ENCODE data around the gene SLC6A3. TPM values are rescaled to one million over a fixed set of nuclear protein-coding genes. Genes with fewer than 3 reads are reported as not detected.

The SLC6A3 gene
- total RNA-seq, 2 experiments from 2014 or later = not detected

DNA sequence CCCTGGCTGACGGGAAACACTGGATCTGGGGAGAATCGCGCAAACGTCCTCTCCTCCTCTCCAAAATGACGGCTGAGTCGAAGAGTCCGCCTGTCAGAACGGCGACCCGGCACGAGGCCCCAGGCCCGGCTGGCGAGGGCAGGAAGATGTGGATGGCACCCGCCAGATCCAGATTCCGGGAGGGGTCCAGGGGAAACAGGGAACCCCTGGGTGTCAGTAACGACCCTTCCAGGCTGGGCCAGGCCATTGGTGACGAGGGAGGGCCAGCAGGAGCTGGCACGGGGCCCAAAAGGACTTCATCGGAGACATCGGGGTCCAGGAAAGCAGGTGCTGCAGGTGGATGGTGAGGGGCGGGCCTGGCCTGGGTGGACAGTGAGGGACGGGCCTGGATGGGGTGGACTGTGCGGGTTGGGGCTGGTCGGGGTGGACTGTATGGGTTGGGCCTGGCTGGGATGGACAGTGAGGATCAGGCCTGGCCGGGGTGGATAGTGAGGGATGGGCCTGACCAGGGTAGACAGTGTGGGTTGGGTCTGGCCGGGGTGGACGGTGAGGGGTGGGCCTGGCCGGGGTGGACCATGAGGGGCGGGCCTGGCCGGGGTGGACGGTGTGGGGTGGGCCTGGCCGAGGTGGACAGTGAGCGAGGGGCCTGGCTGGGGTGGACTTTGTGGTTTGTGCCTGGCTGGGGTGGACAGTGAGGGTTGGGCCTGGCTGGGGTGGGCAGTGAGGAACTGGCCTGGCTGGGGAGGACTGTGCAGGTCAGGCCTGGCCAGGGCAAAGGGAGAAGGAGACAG, 14.0 kb downstream of the SLC6A3 start:
- Histone ChIP-seq H3K4me1 (ENCODE audit: insufficient read depth, low read length, poor library complexity, severe bottlenecking) (no peaks in the 10 kb centered on the region), H3K36me3 (ENCODE audit: insufficient read depth, low read length) (no peaks in the 10 kb centered on the region), H3K4me2 (ENCODE audit: low read length) (no peak overlapping the region), H4K20me1 (ENCODE audit: insufficient read depth, low read length) (no peaks in the 10 kb centered on the region), H3K9me3 (ENCODE audit: low read length) (peaks cover 21% of the 10 kb centered on the region; the same call in 1 of the 2 replicates), H2AFZ (ENCODE audit: low read length) (no peak overlapping the region), H3K79me2 (ENCODE audit: insufficient read depth, low read depth, low read length) (no peaks in the 10 kb centered on the region), H3K4me3 (ENCODE audit: low read depth, low read length, poor library complexity, severe bottlenecking) (no peak overlapping the region), H3K9me2 (ENCODE audit: insufficient read depth, low read length) (no peaks in the 10 kb centered on the region), H3K27ac (ENCODE audit: low read depth, low read length, poor library complexity, severe bottlenecking) (no peak overlapping the region)
- no TSS peak for BruUV-seq (replicated peaks)
- ChIA-PET CTCF (ENCODE audit: unreplicated experiment) (no interaction called here), POLR2A (no interaction called here)
- intact Hi-C loops (cut with micrococcal nuclease; ENCODE audit: unreplicated experiment) = no loop called here
- DNase-seq (ENCODE audit: low spot score) = no peak
- TF ChIP-seq EZH2phosphoT487 (IDR thresholded peaks at IDR 0.05; ENCODE audit: borderline replicate concordance, low read depth, low read length) (no peak), CTCF (conservative IDR thresholded peaks at IDR 0.05; ENCODE audit: low read length) (no peak)

DNA sequence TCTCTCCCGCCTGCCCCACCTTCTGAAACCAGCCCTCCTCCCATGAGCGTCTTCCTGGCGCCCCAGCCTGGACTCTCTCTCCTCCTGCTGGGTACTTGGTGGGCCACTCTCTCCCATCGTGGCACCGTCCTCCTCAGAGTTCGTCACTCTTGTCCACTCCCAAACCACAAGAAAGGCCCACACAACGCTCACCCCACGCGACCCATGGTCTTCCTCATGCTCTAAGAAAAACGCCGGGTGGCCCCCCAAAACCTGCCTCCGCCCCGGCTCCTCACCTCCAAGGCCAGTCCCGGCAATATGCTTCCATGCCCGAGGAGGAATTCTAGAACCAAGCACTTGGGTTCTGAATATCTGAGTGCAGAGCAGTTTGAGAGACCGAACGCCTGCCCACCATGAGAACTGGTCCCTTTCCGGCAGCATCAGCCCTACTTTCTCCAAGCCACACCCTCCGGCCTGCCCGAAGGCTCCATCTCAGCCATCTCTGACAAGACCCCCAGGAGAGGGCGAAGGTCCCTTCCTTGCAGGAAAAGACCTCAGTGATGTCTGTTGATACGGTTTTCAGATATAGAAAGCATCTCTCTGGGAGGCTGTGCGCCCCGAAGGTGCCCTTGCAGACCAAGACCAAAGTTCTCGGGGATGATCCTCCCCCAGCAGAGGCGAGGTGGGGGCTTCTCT, 15.0 kb downstream of the SLC6A3 start:
- no peak for DNase-seq (ENCODE audit: low spot score)
- no peak overlapping the region for H3K4me2 ChIP-seq (ENCODE audit: low read length)
- H2AFZ ChIP-seq (ENCODE audit: low read length) = no peak overlapping the region
- H3K27ac ChIP-seq (ENCODE audit: low read depth, low read length, poor library complexity, severe bottlenecking) = no peak overlapping the region
- POLR2A ChIA-PET = interaction anchor here (0.5 kb wide), 1 partner anchor 104 kb away, joined by 3 read pairs; no protein-coding TSS in a partner anchor
- H3K4me1 ChIP-seq (ENCODE audit: insufficient read depth, low read length, poor library complexity, severe bottlenecking) = no peaks in the 10 kb centered on the region
- TF ChIP-seq CTCF (conservative IDR thresholded peaks at IDR 0.05; ENCODE audit: low read length) (no peak), EZH2phosphoT487 (IDR thresholded peaks at IDR 0.05; ENCODE audit: borderline replicate concordance, low read depth, low read length) (no peak)
- no TSS peak for BruUV-seq (replicated peaks)
- H3K79me2 ChIP-seq (ENCODE audit: insufficient read depth, low read depth, low read length) = no peaks in the 10 kb centered on the region
- CTCF ChIA-PET (ENCODE audit: unreplicated experiment) = no interaction called here
- intact Hi-C loops (cut with micrococcal nuclease; ENCODE audit: unreplicated experiment) = no loop called here
- peaks cover 21% of the 10 kb centered on the region; the same call in 1 of the 2 replicates for H3K9me3 ChIP-seq (ENCODE audit: low read length)
- no peaks in the 10 kb centered on the region for H3K36me3 ChIP-seq (ENCODE audit: insufficient read depth, low read length)
- no peaks in the 10 kb centered on the region for H3K9me2 ChIP-seq (ENCODE audit: insufficient read depth, low read length)
- no peak overlapping the region for H3K4me3 ChIP-seq (ENCODE audit: low read depth, low read length, poor library complexity, severe bottlenecking)
- H4K20me1 ChIP-seq (ENCODE audit: insufficient read depth, low read length) = no peaks in the 10 kb centered on the region

GRCh38 chr5:1429496-1429895, 15.7 kb downstream of the SLC6A3 start:
- Histone ChIP-seq H3K79me2 (ENCODE audit: insufficient read depth, low read depth, low read length) (no peaks in the 10 kb centered on the region), H4K20me1 (ENCODE audit: insufficient read depth, low read length) (no peaks in the 10 kb centered on the region), H3K4me2 (ENCODE audit: low read length) (no peak overlapping the region), H2AFZ (ENCODE audit: low read length) (no peak overlapping the region), H3K27ac (ENCODE audit: low read depth, low read length, poor library complexity, severe bottlenecking) (no peak overlapping the region), H3K9me3 (ENCODE audit: low read length) (peaks cover 21% of the 10 kb centered on the region; the same call in 1 of the 2 replicates), H3K4me1 (ENCODE audit: insufficient read depth, low read length, poor library complexity, severe bottlenecking) (no peaks in the 10 kb centered on the region), H3K36me3 (ENCODE audit: insufficient read depth, low read length) (no peaks in the 10 kb centered on the region), H3K4me3 (ENCODE audit: low read depth, low read length, poor library complexity, severe bottlenecking) (no peak overlapping the region), H3K9me2 (ENCODE audit: insufficient read depth, low read length) (no peaks in the 10 kb centered on the region)
- CTCF ChIA-PET (ENCODE audit: unreplicated experiment) = no interaction called here
- POLR2A ChIA-PET = no interaction called here
- BruUV-seq (replicated peaks) = no TSS peak
- no peak for TF ChIP-seq EZH2phosphoT487 (IDR thresholded peaks at IDR 0.05; ENCODE audit: borderline replicate concordance, low read depth, low read length)
- no peak for TF ChIP-seq CTCF (conservative IDR thresholded peaks at IDR 0.05; ENCODE audit: low read length)
- intact Hi-C loops (cut with micrococcal nuclease; ENCODE audit: unreplicated experiment) = no loop called here
- DNase-seq (ENCODE audit: low spot score) = no peak

Data from OCI-LY7 (cell line).